HCT116 (cell line): ENCODE results near the gene JAK2.

ENCODE experiments used
- CTCF ChIP-seq, 3 experiments: fragments of 200-600 bp in 1 of 3; sonication (generic) in 1 of 3; IDR thresholded peaks in 2 of 3; conservative IDR thresholded peaks in 1 of 3; 2 replicates each; pipeline ENCODE4 v1.5.1; 2012 to 2017; ENCODE audit warnings: low read depth in 2 of 3, low read length in 2 of 3, antibody characterized with exemption in 1 of 3, borderline replicate concordance in 1 of 3, control low read depth in 1 of 3, mild to moderate bottlenecking in 1 of 3, mixed read lengths in 1 of 3, mixed run types in 1 of 3, moderate library complexity in 1 of 3; ENCODE audit not compliant: insufficient read depth in 1 of 3
- MAX ChIP-seq: IDR thresholded peaks from 2 replicates; pipeline ENCODE4 v1.6.1; 2012
- POLR2A ChIP-seq: IDR thresholded peaks from 2 replicates; pipeline ENCODE4 v1.7.0; 2011; ENCODE audit warnings: borderline replicate concordance; ENCODE audit not compliant: insufficient read depth, insufficient read length; ENCODE audit errors: extremely low read depth

GRCh38 chr9:5112109-5112592, 127.1 kb downstream of the JAK2 start:
- no peak for TF ChIP-seq MAX
- no peak for TF ChIP-seq CTCF (IDR thresholded peaks at IDR 0.05 in 2 of 3, conservative IDR thresholded peaks at IDR 0.05 in 1 of 3; ENCODE audit: borderline replicate concordance in 1 of 3, insufficient read depth in 1 of 3, low read depth in 2 of 3, low read length in 2 of 3)
- TF ChIP-seq POLR2A = no peak
